Breast epithelium (tissue), 3 donors: Measurements from ENCODE around the gene CCR3.

Experiments
- CTCF ChIP-seq, 3 donors: fragments of 450-650 bp; IDR thresholded peaks; one replicate each; pipeline ENCODE4 v1.5.1; 2016 to 2017; ENCODE audit warnings: antibody characterized with exemption in 3 of 3, mild to moderate bottlenecking in 3 of 3, moderate library complexity in 3 of 3
- POLR2A ChIP-seq: fragments of 450-650 bp; IDR thresholded peaks from one replicate; pipeline ENCODE4 v1.6.1; 2016; ENCODE audit warnings: antibody characterized with exemption, mild to moderate bottlenecking, moderate library complexity
- POLR2AphosphoS5 ChIP-seq, 3 donors: sonication (generic); formaldehyde crosslinking; IDR thresholded peaks; one replicate each; pipeline ENCODE4 v1.6.1; 2017; ENCODE audit warnings: antibody characterized with exemption in 3 of 3

DNA sequence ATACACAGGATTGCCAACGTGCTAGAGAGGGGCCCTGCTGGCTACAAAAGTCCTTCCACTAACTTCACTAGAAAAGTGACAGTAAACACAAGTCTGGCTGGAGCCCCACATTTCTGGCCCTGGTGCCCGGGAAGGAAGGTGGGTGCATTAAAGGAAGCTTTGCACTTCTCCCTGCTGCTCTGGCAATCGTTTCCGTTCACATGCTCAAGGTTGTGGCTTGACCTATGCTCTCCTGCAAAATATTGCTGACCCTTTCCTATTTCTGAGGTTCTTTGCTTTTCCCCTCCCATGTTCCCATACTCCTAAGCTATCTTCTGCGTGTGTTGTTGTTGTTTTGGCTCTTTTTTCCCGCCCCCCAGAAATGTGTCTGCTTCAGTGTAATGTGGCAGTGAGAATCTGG, 9.1 kb upstream of the CCR3 start:
- TF ChIP-seq POLR2AphosphoS5 (IDR thresholded peaks at IDR 0.05) (no peak), CTCF (IDR thresholded peaks at IDR 0.05) (no peak), POLR2A (no peak)
